ENCODE measurements around the gene TSPAN18. TPM values are rescaled to one million over a fixed set of nuclear protein-coding genes. Genes with fewer than 3 reads are reported as not detected.

Gene TSPAN18
- total RNA-seq, 2 donors from 2014 or later = 3.4 to 13.4 TPM

- no peak overlapping the region for H3K4me3 ChIP-seq
- no peak overlapping the region for H3K27ac ChIP-seq
- intact Hi-C loops (cut with DNase I) = no loop called here
- H3K36me3 ChIP-seq = no peaks in the 10 kb centered on the region
- H3K27me3 ChIP-seq = no peaks in the 10 kb centered on the region
- TF ChIP-seq CTCF (IDR thresholded peaks at IDR 0.05) = no peak
- no peak overlapping the region for H3K9ac ChIP-seq (ENCODE audit: low read depth in 2 of 2, low read length in 2 of 2)
- no peak for DNase-seq
- no peaks in the 10 kb centered on the region for H3K9me3 ChIP-seq
- no peaks in the 10 kb centered on the region for H3K4me1 ChIP-seq
Measured at GRCh38 chr11:44738791-44739190, 12.0 kb downstream of the TSPAN18 start.

- Histone ChIP-seq H3K4me1 (no peaks in the 10 kb centered on the region), H3K9ac (ENCODE audit: low read depth in 2 of 2, low read length in 2 of 2) (no peak overlapping the region), H3K27me3 (no peaks in the 10 kb centered on the region), H3K4me3 (no peak overlapping the region), H3K9me3 (no peaks in the 10 kb centered on the region), H3K27ac (no peak overlapping the region), H3K36me3 (no peaks in the 10 kb centered on the region)
- TF ChIP-seq CTCF (IDR thresholded peaks at IDR 0.05) = no peak
- DNase-seq = no peak
- intact Hi-C loops (cut with DNase I) = no loop called here
Measured at GRCh38 chr11:44740967-44741366, 14.2 kb downstream of the TSPAN18 start.

- H3K4me1 ChIP-seq = no peaks in the 10 kb centered on the region
- H3K27ac ChIP-seq = no peak overlapping the region
- intact Hi-C loops (cut with DNase I) = no loop called here
Measured at GRCh38 chr11:44741976-44742375, 15.2 kb downstream of the TSPAN18 start.

GRCh38 chr11:44742508-44743246 lies 15.9 kb downstream of the TSPAN18 start:
- Histone ChIP-seq H3K27ac (no peak overlapping the region), H3K9me3 (no peaks in the 10 kb centered on the region), H3K4me3 (no peak overlapping the region), H3K36me3 (no peaks in the 10 kb centered on the region), H3K27me3 (no peaks in the 10 kb centered on the region), H3K4me1 (no peaks in the 10 kb centered on the region), H3K9ac (ENCODE audit: low read depth in 2 of 2, low read length in 2 of 2) (no peak overlapping the region)
- no peak for DNase-seq
- TF ChIP-seq CTCF (IDR thresholded peaks at IDR 0.05) = no peak
- intact Hi-C loops (cut with DNase I) = no loop called here

More at GRCh38 chr11:44741976-44742375, 15.2 kb downstream of the TSPAN18 start:
- DNase-seq = no peak
- H3K9me3 ChIP-seq = no peaks in the 10 kb centered on the region
- no peaks in the 10 kb centered on the region for H3K36me3 ChIP-seq
- H3K27me3 ChIP-seq = no peaks in the 10 kb centered on the region
- H3K4me3 ChIP-seq = no peak overlapping the region
- TF ChIP-seq CTCF (IDR thresholded peaks at IDR 0.05) = no peak
- H3K9ac ChIP-seq (ENCODE audit: low read depth in 2 of 2, low read length in 2 of 2) = no peak overlapping the region

- H3K4me3 ChIP-seq = no peak overlapping the region
- H3K27ac ChIP-seq = peak overlapping the region; percentile 2
- no peak for TF ChIP-seq CTCF (IDR thresholded peaks at IDR 0.05)
- no peaks in the 10 kb centered on the region for H3K27me3 ChIP-seq
- no peak for DNase-seq
- H3K4me1 ChIP-seq = no peaks in the 10 kb centered on the region
- H3K9ac ChIP-seq (ENCODE audit: low read depth in 2 of 2, low read length in 2 of 2) = no peak overlapping the region
- intact Hi-C loops (cut with DNase I) = no loop called here
- no peaks in the 10 kb centered on the region for H3K9me3 ChIP-seq
- no peaks in the 10 kb centered on the region for H3K36me3 ChIP-seq
Measured at GRCh38 chr11:44743326-44743725, 16.6 kb downstream of the TSPAN18 start.

Data from colonic mucosa (tissue), 4 donors.